ENCODE measurements around the gene GAB3.

DNA sequence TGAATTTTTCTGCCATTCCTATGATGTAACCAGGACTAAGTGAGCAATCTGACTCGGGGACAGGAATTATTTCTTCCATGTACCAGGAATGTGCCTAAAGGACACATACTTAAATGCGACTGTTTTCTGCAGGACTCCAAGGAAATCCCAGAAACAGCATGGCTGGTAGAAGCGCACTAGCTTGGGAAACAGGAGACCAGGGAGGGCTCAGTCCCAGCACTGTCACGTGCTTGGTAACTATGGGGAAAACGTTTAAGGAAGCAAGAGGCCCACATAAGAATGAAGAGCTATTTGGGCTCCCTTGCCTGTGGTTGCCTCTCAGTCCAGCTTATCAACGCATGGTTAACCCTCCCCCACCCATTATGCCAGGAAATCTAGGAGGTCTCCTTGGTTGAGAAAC lies 34.8 kb upstream of the GAB3 start:
- no peak for TF ChIP-seq EZH2 (IDR thresholded peaks at IDR 0.05; ENCODE audit: insufficient read depth, low read length)
- TF ChIP-seq, protein P1, sequence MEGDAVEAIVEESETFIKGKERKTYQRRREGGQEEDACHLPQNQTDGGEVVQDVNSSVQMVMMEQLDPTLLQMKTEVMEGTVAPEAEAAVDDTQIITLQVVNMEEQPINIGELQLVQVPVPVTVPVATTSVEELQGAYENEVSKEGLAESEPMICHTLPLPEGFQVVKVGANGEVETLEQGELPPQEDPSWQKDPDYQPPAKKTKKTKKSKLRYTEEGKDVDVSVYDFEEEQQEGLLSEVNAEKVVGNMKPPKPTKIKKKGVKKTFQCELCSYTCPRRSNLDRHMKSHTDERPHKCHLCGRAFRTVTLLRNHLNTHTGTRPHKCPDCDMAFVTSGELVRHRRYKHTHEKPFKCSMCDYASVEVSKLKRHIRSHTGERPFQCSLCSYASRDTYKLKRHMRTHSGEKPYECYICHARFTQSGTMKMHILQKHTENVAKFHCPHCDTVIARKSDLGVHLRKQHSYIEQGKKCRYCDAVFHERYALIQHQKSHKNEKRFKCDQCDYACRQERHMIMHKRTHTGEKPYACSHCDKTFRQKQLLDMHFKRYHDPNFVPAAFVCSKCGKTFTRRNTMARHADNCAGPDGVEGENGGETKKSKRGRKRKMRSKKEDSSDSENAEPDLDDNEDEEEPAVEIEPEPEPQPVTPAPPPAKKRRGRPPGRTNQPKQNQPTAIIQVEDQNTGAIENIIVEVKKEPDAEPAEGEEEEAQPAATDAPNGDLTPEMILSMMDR (IDR thresholded peaks at IDR 0.05; ENCODE audit: insufficient read depth, low read depth, low read length) = no peak

All from astrocyte (in vitro differentiated cells and primary cell).